GM12873 (cell line): ENCODE results near the gene CMTM7.

ENCODE experiments used
- TF ChIP-seq, protein P1 (sequence below): IDR thresholded peaks from 2 replicates; pipeline ENCODE4 v1.5.1; 2012; ENCODE audit warnings: low read depth, mild to moderate bottlenecking, moderate library complexity, low read length, control low read depth; ENCODE audit not compliant: insufficient read depth; ENCODE audit errors: missing control alignments

The CMTM7 gene

GRCh38 chr3:32359766-32360492 is 31.7 kb upstream of the CMTM7 start:
- TF ChIP-seq, protein P1, sequence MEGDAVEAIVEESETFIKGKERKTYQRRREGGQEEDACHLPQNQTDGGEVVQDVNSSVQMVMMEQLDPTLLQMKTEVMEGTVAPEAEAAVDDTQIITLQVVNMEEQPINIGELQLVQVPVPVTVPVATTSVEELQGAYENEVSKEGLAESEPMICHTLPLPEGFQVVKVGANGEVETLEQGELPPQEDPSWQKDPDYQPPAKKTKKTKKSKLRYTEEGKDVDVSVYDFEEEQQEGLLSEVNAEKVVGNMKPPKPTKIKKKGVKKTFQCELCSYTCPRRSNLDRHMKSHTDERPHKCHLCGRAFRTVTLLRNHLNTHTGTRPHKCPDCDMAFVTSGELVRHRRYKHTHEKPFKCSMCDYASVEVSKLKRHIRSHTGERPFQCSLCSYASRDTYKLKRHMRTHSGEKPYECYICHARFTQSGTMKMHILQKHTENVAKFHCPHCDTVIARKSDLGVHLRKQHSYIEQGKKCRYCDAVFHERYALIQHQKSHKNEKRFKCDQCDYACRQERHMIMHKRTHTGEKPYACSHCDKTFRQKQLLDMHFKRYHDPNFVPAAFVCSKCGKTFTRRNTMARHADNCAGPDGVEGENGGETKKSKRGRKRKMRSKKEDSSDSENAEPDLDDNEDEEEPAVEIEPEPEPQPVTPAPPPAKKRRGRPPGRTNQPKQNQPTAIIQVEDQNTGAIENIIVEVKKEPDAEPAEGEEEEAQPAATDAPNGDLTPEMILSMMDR: no peak

DNA sequence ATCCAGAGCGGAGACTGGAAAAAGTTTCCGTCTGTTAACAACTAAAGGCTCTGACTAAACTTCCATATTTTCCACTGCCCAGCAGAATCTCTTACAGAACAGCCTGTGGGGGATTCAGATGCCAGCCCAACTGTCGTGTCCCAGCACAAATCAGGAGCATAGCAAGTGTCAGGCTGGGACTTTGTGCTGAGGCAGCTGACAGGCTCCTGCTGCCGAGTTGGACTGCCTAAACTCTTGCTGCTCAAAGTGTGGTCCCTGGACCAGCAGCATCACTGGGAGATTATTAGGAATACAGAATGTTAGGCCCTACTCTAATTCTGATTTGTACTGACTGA is 31.2 kb upstream of the CMTM7 start:
- TF ChIP-seq, protein P1: no peak

GRCh38 chr3:32366638-32367397 is 24.8 kb upstream of the CMTM7 start:
- TF ChIP-seq, protein P1: no peak

DNA sequence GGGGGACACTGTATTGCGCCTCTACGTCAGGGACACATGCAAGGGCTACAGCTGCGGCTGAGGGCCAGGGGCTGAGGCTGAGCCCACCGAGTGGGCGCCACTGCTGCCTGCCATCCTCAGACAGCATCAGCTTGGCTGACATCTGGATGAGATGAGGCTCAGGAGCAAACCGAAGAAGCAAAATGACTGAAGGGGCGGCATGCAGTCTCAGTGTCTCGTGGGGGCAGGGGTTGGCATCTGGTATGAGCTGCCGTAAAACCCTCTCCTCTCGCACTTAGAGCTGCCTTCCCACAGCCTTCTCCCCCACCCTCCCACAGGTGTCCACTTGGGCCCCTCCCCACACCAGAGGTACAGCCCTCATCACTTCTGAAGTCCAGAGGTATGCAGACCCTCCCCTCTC is 24.2 kb upstream of the CMTM7 start:
- TF ChIP-seq, protein P1: no peak

DNA sequence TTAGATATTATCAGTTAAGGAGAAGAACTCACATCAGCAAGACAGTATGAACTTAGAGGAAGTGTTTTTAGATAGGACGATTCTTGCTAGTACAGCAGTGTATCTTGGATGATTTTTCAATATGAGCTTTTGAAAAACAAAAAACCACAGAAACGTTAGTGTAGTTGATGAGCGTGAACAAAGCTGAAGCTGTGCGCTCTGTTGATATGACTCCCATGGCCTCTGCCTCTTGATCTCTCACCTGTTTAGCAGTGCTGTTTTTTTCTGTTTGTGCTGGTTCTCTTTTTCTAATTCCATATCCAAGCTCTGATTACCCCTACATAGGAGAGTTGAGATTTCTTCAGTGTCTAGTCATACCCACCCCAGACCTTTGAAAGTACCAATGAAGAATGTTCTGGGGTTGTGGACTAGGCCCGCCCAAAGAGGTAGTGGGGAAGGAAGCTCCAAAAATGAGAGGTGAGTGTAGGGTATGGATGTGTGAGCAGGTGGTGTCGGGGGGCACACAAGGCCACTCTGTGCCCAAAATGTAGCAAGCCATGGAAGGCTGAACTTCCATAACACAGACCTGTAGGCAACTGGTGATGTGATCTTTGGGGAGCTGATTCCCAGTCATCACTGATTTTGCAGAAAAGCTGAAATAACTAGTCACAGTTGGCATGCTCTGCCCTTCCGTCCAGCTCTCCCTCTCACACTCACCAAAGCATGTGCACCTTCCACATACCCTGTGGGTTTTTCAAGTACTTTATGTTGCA is 20.0 kb upstream of the CMTM7 start:
- TF ChIP-seq, protein P1: no peak

DNA sequence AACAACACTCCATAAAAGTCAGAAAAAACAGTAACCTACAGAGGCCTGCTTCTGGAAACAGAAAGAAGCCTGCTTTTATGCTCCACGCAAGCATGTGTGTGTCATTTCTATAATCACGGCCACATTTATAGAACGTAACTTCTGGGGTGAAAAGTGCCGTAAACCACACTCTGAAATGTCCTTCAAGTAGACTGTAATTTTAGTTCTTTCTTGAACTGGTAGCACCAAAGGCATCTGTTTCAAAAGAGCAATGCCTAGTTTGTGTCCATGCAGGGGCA is 19.5 kb upstream of the CMTM7 start:
- TF ChIP-seq, protein P1: no peak

DNA sequence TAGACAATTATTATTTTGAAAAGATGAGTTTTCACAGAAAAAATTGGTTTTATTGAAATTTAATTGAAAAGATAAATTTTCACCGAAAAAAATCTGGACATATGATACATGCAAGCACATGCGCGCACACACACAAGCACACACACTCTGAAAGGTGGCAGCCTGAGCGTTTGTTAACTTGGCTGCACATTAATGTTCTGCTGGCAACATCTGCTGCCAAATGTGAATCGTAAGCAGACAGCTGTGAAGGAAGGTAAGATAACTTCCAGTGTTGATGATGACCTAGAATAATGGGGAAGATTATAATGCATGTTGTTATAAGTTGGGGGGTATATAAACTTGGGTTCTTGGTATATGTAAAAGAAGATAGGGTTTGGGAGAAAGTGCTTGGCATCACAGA is 18.4 kb upstream of the CMTM7 start:
- TF ChIP-seq, protein P1: no peak
